HG03095 (cell line): Measurements from ENCODE around the gene CD163.
"Not testable (repeated sequence)": the region's sequence is repeated elsewhere in the genome, so short reads cannot be mapped to it uniquely, and the experiment has no call there.

ENCODE experiments used
- ATAC-seq: cut with Tn5 transposase; IDR thresholded peaks from one replicate; pipeline ENCODE4 v1.9.1; 2021; ENCODE audit warnings: moderate library complexity; ENCODE audit not compliant: unreplicated experiment

Gene CD163

DNA sequence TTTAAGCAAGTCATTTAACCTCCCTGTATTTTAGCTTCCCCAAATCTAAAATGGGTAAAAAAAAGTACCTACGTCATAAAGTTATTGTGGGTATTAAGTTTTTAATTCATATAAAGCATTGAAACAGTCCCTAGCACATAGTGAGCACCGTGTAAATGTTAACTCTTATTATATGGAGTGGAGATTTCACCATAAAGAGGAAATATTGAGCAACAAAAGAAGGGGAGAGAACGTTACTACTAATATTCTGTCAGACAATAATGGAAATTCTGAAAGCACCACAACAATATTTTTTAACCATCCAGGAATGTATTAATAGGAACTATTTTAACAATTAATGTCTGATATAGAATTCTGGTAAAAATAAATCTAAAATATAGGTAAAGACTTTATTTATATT is 51.8 kb downstream of the CD163 start:
- ATAC-seq = no peak

DNA sequence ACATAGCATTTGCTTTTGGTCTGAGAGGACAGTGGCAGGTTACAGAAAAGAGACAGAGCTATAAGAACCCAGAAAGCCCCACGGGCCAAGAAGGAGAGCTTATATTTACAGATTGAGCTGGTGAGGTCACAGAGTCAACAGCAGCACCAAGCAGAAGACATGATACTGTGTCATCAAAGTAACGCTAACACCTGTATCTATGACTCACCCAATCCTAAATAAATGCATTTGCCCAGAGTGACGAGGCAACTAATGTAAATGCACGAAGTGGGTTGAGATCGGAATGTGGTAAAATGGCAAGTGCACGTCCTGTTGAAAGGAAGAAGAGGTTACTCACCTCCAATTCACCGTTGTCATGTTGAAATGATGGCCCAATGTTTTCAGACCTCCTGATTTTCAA is 52.9 kb downstream of the CD163 start:
- no peak for ATAC-seq

DNA sequence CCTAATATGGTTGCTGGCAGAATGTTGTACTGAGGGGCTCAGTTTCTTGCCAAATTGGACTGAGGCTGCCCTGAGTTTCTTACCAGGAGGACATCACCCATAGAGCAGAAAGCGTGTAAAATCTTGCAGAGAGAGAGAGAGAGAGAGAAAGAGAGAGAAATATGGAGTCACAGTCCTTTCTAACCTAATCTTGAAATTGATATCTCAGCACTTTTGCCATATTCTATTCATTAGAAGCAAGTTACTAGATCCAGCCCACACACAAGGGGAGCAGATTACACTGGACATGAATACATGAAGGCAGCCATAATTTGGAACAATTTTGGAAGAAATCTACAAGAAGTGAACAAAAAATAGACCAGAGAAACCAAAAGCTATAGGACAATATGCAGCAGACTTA is 55.5 kb downstream of the CD163 start:
- ATAC-seq = no peak

DNA sequence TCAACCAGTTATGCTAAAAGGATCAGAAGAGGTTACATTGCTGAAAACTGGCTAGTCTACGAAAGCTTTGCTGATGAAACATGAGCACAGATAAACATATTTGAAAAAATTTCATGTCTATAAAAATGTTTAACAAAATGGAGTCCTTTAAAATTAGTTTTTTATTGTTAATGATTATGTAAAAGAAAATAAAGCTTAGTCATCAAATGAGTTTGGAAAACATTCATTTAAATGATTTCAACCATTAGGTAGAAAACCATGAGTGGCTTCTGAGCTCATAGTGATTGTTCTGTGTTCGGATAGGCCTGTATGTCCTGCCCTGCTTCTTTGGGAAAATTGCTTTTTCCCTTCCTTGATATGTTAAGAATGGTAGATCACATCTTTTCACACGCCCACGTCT is 59.0 kb downstream of the CD163 start:
- no peak for ATAC-seq

DNA sequence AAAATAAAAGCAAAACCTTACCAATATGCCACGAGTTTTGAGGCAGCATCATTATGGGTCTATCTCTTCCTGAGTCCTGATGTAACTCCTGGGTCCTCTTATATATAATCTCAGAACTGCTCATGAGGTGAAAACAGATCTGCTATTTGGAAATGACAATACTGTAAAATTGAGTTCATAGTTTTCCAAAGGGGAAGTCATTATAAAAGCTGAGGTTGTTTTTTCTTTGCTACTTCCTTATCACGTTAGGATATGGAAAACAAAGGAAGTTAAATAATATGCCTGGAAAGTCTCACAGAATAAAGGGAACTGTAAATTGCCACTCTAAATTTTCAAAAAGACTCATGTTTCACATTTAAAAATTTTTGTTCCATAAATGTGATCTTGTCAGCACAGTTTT is 59.5 kb downstream of the CD163 start, which contains the start of gene CD163L1:
CD163L1 (minus strand) TSS at position 78 of the 400 bp plus-strand sequence; CDS start at position 52, 26 bp downstream.
- ATAC-seq = no peak

DNA sequence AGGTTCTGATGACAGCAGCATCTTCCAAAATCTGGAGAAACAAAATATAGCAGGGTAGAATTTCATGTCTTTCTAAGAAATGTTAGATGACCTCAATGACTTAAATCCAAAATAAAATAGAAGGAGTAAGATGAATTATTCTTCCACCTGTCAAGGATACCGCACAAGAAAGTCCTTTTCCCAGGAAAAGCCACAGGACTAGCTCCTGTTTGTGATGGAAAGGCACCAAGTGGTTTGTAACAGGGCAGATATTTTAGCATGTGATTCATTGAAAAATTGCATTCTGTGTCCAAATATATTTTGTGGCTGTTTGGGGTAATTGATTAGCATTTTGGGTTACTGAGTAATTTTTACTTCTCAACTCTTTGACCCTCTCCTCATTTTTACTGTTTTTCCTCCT is 62.4 kb downstream of the CD163 start:
- no peak for ATAC-seq

DNA sequence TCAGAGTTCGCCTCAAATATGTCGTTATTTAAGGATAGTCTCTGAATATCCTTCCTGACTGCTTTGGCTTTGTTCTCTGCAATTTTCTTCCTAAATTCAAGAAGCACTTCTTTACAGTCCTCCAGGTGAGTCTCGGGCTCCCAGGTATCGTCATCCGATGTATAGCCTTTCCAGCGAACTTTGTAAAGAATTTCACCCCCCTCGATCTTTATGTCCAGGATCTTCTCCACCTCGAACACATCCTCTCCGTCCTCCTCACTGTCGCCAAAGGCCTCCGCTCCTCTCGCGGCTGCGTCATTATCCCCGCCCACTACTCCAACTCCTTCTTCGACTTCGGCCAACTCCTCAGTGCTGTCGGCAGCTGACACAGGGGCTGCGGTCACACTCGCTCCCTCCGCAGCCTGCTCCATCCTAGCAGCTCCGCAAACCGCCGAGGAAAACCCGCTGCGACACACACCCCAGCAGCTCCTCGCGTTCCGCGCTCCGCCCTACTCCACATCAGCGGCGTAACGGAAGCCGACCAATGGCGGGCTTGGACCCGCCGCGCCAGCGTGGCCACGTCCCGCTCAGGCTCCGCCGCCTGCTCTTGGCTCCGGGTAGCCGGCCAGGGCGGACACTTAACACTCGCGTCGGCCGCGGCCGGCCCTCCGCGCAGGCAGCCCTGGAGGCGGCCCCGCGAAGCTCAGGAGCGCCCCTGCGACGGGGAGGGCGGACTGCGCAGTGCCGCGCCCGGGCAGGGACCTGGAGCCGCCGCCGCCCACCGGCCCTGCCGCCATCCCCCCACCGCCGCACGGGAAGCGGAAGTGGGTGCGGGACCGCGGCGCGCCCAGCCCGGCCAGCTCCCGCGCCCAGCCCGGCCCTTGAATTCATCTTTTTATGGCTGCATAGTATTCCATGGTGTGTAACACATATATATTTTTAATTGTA is 63.7 kb downstream of the CD163 start:
- no peak for ATAC-seq

DNA sequence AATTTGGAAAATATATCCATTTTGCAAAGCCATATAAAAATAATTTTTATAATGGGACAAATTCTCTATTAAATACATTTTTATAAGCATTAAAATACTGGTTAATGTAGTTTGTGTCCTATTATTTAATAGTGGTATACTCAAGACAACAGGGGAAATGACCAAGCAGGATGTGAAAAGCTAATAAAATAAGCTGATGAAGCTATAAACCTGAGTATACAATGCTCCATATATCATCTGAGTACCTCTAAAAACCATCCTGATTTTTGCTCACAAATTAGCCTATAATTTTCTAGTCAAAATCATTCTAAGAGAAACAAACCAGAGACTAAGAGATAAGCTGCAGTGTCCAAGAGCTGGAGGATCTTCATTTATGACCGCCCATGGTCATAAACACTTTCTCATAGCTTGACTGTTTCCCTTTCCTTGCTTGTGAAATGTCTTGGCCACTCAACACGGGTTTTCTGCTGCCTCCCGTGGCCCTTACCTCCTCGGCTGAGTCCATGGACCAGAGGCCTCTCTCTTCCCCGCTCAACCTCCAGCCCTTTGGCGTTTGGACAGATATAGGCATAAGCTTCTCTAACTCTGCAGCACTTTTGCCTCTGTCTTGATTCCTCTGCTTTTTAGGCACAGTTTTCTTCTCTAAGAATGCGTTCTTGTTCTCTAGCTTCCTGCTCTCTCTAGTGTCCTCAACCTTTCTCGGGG is 65.1 kb downstream of the CD163 start:
- ATAC-seq = not testable (repeated sequence)

DNA sequence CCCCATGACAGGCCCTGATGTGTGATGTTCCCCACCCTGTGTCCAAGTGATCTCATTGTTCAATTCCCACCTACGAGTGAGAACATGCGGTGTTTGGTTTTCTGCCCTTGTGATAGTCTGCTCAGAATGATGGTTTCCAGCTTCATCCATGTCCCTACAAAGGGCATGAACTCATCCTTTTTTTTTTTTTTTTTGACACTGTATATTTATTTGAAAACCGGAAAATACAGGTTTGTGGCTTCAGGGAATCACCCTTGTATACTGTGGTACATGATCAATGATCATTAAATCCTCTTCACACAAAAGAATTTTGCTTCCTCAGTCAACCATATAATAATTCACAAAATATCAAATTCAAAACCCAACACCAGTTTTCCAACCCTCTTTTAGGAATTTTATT is 66.1 kb downstream of the CD163 start:
- not testable (repeated sequence) for ATAC-seq

DNA sequence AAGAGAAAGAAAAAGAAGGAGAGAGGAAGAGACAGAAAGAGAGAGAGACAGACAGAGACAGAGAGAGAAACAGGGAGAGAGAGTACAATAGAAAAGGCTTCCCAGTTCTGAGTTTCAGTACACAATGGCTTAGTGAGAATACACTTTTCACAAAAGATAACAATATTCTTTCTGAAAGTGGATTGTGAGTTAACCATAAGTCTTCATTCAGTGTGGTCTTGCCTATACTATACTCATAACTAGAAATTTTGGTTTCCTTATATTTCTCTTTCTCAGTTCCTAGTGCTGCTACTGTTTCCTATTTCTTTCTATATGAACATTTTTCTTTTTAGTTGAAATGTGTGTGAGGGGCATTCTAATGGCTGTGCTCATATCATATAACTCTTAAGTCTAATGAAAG is 68.9 kb downstream of the CD163 start:
- no peak for ATAC-seq

DNA sequence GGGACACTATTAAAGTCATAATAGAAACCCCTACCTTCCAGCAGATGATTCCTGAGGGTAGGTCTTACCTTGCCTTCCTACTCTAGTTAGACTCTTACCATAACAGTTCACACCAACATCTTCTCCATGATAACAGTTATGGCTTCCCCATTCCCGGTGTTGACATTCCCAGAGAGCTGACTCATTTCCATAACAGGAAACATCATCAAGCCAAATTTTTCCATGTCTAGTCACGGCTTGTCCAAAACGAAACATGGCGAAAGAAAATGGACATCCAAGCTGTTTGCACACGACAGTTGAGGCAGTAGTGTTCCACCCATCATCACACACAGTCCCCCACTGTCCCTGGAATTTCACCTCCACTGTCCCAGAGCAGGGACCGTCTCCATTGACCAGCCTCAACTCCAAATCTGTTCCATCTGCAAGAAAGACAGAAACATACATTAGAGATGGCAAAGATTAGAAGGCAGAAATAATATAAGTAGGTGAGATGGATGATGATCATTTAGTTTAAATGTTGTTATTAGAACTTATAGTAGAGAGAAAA is 70.2 kb downstream of the CD163 start:
- no peak for ATAC-seq

DNA sequence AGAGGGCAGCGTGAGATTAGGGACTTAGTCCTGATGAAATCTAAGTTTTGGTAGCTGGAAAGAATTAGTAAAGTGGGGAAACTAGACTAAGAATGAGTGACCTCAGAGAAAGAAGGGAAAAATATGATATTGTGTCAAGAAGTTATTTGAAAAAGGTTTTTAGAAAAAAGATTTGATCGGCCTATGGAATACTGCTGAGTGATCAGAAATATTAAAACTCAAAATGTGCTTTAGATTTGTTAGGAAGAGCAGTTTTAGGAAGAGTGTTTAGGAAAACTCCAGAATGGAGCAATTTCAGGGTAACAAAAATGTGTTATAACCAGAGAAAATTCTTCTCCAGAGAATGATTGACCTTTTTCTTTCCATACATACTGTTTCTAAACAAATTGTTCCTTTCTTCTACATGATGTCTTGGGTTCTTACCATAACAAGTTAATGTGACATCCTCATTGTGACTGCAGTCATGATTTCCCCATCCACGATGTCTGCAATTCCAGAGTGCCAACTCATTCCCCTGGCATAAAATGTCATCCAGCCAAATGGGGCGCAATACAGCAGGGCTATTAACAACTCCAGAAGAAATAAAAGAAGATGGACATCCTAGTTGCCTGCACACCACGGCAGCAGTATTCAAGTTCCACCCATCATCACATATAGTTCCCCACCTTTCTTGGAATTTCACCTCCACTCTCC is 71.4 kb downstream of the CD163 start:
- no peak for ATAC-seq
